Measurements from ENCODE around the gene RUNDC1.

Gene RUNDC1

GRCh38 chr17:43019418-43019817 is 39.1 kb downstream of the RUNDC1 start:
- no peak for DNase-seq (ENCODE audit: low spot score)

DNA sequence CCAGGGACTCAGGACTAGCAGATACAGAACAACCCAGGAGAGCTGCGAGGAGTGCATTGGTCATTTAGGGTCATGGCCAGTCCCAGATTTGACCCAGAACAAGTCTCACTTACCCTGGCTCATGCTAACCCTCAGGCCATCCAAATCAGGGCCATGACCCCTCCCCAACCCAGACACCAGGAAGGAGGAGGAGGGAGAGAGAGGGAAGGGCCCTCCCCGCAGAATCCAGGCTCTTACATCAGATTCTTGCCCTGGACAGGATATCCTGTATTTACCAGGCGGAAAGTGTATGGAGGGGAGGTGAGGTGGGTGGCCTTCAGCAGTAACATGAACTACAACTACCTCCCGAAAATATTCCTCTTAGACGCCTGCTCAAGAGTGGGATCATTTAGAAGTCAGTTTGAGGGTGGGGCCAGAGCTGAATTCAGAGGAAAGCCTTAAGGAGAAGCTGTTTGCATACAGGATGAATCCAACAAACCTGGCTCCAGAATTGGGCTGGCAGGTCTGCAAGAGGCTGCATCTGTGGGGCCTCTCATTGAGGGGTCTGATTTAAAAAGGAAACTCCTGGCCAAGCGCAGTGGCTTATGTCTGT is 39.8 kb downstream of the RUNDC1 start:
- DNase-seq (ENCODE audit: low spot score): no peak

DNA sequence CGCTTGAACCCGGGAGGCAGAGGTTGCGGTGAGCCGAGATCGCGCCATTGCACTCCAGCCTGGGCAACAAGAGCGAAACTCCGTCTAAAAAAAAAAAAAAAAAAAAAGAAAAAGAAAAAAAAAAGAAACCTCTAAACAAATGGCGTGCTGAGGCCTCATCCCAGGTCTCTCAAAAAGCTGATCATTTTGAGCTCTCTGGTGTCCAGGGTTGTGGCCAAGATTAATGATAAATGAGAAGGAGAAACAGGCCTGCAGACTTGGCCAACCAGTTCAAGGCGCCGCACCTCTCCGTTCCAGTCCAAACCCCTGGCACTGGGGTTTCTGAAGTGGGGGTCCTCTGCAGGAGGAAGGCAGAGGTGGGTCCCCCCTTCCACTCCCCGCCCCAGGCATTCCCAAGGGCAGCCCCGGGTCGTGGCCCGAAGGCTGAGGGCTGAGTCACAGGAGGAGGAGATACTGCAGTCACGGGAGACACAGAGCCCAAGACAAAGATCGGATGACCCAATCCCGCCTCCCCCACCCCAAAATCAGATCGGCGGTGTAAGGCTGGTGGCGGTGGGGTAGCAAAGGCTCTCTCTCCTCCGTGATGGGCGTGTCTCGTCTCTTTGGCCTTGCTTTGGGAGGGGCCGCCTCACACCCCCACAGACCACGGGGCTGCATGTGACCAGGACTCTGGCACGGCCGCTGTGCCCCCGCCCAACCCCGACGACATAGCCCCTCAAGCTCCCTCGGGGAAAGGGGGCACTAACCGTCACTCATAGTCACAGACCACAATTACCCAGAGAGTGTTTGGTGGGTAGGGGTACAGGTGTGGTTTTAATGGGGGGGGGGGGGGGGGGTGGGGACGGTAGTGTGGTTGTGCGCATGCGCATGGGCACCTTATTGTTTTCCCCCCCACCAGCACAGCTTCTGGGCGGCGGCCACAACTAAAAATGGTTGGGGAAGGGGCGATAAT is 40.7 kb downstream of the RUNDC1 start:
- DNase-seq (ENCODE audit: low spot score): no peak

DNA sequence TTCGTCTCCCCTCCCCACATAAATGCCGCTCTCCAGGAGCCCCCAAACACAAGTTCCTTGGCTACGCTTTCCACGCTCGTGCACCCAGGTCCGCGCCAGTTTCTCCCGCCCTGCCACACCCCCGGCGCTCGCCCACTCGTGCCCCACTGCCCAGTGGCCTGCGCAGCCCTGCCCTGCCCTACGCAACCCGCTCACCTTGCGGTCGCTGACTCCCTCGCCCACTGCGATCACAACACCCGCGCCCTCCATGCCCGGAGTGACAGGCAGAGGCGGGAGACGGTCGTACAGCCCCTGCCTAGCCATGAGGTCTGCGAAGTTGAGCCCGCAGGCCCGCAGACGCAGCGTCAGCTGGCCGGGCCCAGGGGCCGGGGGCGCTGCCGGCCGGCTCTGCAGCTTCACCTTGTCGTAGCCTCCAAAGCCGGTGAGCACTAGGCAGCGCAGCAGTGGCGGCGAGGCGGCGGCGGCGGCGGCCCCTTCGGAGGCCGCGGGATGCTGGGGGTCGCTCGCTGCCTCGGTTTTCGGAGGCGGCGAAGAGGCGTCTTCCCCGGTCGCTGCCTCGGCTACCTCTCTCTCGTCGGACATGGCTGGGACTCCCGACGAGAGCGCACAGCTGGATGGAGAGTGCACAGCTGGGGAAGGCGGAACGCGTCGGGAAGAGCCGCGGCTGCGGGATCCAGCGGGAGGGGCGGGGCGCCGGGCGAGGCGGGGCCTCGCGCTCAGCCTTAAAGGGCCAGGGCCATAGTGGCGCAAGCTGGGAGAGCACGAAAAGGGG is 41.6 kb downstream of the RUNDC1 start, which contains the start of gene VAT1:
VAT1 (minus strand) TSS at position 645 of the 772 bp plus-strand sequence; CDS start at position 582, 63 bp downstream.
- peak; percentile 63 for DNase-seq (ENCODE audit: low spot score)

DNA sequence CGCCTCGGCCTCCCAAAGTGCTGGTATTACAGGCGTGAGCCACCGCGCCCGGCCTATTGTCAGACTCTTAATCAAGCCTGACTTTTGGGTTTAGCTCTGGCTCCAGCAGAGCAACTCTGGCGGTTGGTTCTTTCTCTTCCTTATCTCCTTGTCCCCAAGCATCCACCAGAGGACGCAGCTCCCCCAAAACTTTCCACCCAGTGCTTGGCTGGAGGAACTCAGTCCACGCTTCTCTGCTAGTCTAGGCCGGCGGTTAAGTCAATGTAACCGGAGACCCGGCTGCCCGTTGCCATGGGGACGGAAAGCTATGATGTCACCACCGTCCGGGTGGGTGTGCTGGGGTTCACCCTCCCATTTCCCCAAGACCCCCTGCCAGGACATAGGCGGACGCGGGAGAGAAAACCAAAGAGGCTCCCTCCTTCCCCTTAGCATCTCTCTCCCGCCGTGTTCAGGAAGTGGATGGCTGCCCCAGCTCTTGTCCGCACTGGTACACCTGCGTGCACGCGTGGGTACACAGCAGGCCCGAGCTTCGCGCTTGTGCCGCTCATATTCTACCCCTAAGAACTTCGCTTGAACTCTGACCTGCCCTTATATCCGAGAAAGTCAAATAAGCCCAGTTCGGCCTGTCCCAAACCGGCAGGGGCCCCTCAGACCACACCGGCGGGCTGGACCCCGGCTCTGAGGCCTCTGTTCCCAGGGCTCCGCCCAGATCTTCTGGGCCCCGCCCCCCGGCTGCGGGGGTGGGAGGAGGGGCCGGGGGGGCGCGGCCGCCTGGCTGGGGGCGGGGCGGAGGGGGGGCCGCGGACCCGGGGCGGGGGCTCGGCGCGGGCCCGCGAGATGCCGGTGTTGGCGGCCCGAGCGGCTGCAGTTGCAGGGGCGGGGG is 44.3 kb downstream of the RUNDC1 start, which contains the start of gene RND2:
RND2 (plus strand) TSS at position 825 of the 883 bp plus-strand sequence. CDS start 117 bp downstream, outside the sequence.
- peak; percentile 61 for DNase-seq (ENCODE audit: low spot score)

- no peak for DNase-seq (ENCODE audit: low spot score)
These were observed 44.9 kb downstream of the RUNDC1 start for GRCh38 chr17:43025290-43025657.

- no peak for DNase-seq (ENCODE audit: low spot score)
These were observed 45.6 kb downstream of the RUNDC1 start for GRCh38 chr17:43025766-43026537.

- no peak for DNase-seq (ENCODE audit: low spot score)
These were observed 46.2 kb downstream of the RUNDC1 start for GRCh38 chr17:43026595-43026994.

DNA sequence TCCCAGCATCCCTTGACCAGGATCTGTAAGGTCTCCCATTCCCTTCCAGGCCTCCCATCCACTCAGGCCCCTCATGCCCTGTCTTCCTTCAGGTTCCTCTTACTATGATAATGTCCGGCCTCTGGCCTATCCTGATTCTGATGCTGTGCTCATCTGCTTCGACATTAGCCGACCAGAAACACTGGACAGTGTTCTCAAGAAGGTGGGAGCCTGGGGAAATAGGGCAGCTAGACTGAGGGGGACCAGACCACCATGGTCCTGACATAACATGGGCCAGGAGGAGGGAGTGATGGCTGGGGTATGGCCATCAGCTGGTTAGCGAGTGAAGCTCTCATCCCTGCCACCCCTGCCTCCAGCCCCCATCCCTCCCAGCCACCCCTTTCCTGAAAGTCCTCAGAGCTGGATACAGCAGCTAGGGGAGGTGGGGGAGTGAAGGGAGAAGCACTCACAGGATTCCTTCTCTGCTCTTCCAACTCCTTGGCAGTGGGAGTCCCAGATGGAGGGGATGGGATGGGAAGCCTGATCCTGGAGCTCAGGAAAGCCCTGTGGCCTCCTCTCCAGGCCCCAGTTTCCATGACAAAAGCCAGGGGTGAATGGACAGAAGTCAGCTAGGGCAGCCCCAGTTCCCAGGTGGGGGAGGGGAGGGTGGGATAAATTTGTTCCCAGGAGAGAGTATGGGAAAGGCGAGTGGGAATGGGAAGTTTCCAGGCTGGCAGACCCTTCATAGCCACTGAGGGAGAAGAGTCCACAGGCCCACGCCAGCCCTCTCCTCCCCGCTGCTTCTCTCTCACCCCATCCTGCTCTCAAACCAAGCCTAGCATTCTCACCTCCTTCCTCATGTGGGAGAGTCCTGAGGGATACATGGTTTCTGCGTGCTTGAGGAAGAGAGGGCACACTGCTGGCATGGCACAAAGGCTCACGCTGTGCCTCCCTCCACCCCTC is 47.0 kb downstream of the RUNDC1 start:
- DNase-seq (ENCODE audit: low spot score): no peak

GRCh38 chr17:43028221-43028861 is 48.0 kb downstream of the RUNDC1 start:
- no peak for DNase-seq (ENCODE audit: low spot score)

- DNase-seq (ENCODE audit: low spot score): no peak
These were observed 49.9 kb downstream of the RUNDC1 start for GRCh38 chr17:43030137-43030767.

DNA sequence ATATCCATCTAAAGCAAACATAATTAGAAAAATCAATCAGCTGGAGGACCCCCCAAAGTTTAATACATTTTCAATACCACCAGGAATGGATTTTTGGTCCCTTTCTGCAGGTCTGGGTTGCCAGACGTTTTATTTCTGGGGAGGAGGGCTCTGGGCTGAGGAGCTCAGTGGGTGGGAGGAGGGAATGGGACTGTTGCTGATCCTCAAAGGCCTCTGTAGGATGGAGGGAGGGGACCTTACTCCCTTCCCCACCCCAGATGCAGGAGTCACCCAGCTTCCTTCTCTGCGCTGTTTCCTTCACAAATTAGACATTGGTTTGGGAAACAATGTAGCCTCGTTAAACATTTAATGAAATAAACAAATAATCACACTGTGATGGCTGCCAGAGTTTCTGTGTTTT is 51.3 kb downstream of the RUNDC1 start:
- no peak for DNase-seq (ENCODE audit: low spot score)

GRCh38 chr17:43033948-43034881 is 53.9 kb downstream of the RUNDC1 start:
- DNase-seq (ENCODE audit: low spot score): no peak

DNA sequence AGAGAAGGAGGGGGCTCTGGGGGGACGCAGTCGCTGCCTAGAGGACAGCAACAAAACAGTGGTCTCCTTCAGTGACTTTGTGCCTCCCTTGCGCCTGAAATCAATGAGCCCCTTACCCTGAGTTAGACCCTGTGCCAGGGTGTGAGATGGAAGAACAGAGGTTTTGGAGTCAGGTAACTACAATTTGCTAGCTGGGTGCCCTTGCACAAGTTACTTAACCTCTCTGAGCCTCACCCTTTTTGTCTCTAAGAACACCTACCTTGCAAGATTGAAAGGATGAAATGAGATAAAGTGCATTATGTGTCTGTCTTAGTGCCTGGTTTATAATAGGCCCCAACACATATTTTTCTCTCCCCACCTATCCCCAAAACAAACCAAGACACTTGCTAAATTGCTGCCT is 54.5 kb downstream of the RUNDC1 start:
- DNase-seq (ENCODE audit: low spot score): no peak

GRCh38 chr17:43039646-43040045 is 59.3 kb downstream of the RUNDC1 start:
- DNase-seq (ENCODE audit: low spot score): no peak

GRCh38 chr17:43040655-43041054 is 60.3 kb downstream of the RUNDC1 start:
- no peak for DNase-seq (ENCODE audit: low spot score)

DNA sequence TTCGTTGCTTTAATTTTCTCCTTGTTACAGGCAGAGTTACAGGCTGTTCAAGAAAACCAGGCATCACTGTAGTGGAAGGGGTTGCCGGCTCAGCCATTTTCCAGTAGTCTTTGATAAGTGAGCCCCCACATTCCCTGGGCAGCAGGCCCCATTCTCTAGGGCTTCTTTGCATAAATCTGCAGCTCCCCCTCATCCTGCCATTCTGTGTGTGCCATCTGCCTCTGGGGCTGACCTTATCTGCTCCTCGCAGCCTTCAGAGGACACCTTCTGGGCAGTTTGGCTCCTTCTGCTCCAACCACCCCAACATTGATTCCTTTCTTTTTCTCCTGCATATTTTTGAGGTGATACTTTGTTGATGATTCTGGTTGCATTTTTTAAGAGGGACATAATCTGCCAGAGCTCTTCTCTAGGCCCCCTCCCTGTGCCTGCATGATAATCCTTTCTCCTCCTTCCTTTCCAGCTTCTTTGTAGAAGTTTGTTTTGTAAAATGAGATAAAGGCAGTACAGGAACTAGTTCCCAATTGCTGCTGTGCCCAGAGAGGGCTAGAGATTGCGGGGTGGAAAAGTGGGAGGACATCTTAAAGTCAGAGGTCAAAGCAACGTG is 61.8 kb downstream of the RUNDC1 start:
- DNase-seq (ENCODE audit: low spot score): no peak

Data from hematopoietic multipotent progenitor cell treated with erythropoietin and hydrocortisone succinate and interleukin-3 and kit ligand, for 15 days (in vitro differentiated cells).